Mesenchymal stem cell (in vitro differentiated cells and primary cell): Measurements from ENCODE around the gene TOR1AIP1.

Experiments used
- DNase-seq: peaks from one replicate; pipeline ENCODE4 v3.0.0-alpha.2; 2013
- H2AFZ ChIP-seq: one replicate; pipeline ENCODE4 v1.6.1; 2013; ENCODE audit warnings: low read depth, mild to moderate bottlenecking, control low read depth, inconsistent platforms, low read length, moderate library complexity
- H2AK5ac ChIP-seq: 2 replicates; pipeline ENCODE4 v1.6.1; 2013; ENCODE audit warnings: low read length, moderate library complexity, mild to moderate bottlenecking, inconsistent platforms; ENCODE audit not compliant: severe bottlenecking
- H2BK120ac ChIP-seq: one replicate; pipeline ENCODE4 v1.6.1; 2013; ENCODE audit warnings: low read depth, mild to moderate bottlenecking, inconsistent platforms, low read length, moderate library complexity
- H2BK12ac ChIP-seq, 2 experiments: one replicate each; pipeline ENCODE4 v1.6.1; 2013; ENCODE audit warnings: inconsistent platforms in 2 of 2, low read length in 2 of 2, mild to moderate bottlenecking in 2 of 2, moderate library complexity in 2 of 2, control low read depth in 1 of 2
- H2BK15ac ChIP-seq: one replicate; pipeline ENCODE4 v1.6.1; 2013; ENCODE audit warnings: mild to moderate bottlenecking, low read depth, inconsistent platforms; ENCODE audit not compliant: poor library complexity, severe bottlenecking
- H2BK5ac ChIP-seq: 2 replicates; pipeline ENCODE4 v1.6.1; 2013; ENCODE audit warnings: low read depth, mild to moderate bottlenecking, low read length, control low read depth, inconsistent platforms; ENCODE audit not compliant: poor library complexity, severe bottlenecking
- H3K14ac ChIP-seq, 2 experiments: one replicate each; pipeline ENCODE4 v1.6.1; 2013; ENCODE audit warnings: inconsistent platforms in 2 of 2, low read length in 2 of 2, control low read depth in 1 of 2, mild to moderate bottlenecking in 1 of 2, moderate library complexity in 1 of 2
- H3K18ac ChIP-seq, 2 experiments: one replicate each; pipeline ENCODE4 v1.6.1; 2013; ENCODE audit warnings: inconsistent platforms in 2 of 2, low read length in 2 of 2, control low read depth in 1 of 2, low read depth in 1 of 2, mild to moderate bottlenecking in 1 of 2
- H3K23ac ChIP-seq, 2 experiments: one replicate each; pipeline ENCODE4 v1.6.1; 2013; ENCODE audit warnings: inconsistent platforms in 2 of 2, low read length in 2 of 2, mild to moderate bottlenecking in 2 of 2, moderate library complexity in 2 of 2, control low read depth in 1 of 2
- H3K27ac ChIP-seq: 2 replicates; pipeline ENCODE4 v1.5.1; 2013; ENCODE audit warnings: mild to moderate bottlenecking, moderate library complexity, low read length, control low read depth, inconsistent platforms; ENCODE audit not compliant: poor library complexity, severe bottlenecking
- H3K27me3 ChIP-seq, 2 experiments: 2 replicates each; pipeline versions ENCODE4 v1.6.1 to v1.7.0; 2013; ENCODE audit warnings: low read length in 2 of 2, mild to moderate bottlenecking in 2 of 2, moderate library complexity in 2 of 2, control low read depth in 1 of 2, inconsistent platforms in 1 of 2; ENCODE audit not compliant: control insufficient read depth in 1 of 2, insufficient read depth in 1 of 2
- H3K36me3 ChIP-seq, 2 experiments: 2 replicates each; pipeline versions ENCODE4 v1.6.1 to v1.7.0; 2013; ENCODE audit warnings: low read length in 2 of 2, control low read depth in 1 of 2, inconsistent platforms in 1 of 2, low read depth in 1 of 2, mild to moderate bottlenecking in 1 of 2; ENCODE audit not compliant: insufficient read depth in 2 of 2, control insufficient read depth in 1 of 2
- H3K4ac ChIP-seq, 2 experiments: one replicate each; pipeline ENCODE4 v1.6.1; 2013; ENCODE audit warnings: inconsistent platforms in 2 of 2, low read length in 2 of 2, mild to moderate bottlenecking in 2 of 2, moderate library complexity in 2 of 2, control low read depth in 1 of 2, low read depth in 1 of 2
- H3K4me1 ChIP-seq: 2 replicates; pipeline ENCODE4 v1.6.1; 2013; ENCODE audit warnings: low read depth, low read length, control low read depth; ENCODE audit not compliant: control insufficient read depth, insufficient read depth
- H3K4me2 ChIP-seq: 2 replicates; pipeline ENCODE4 v1.6.1; 2013; ENCODE audit warnings: low read length, mild to moderate bottlenecking, inconsistent platforms; ENCODE audit not compliant: poor library complexity, severe bottlenecking
- H3K4me3 ChIP-seq, 2 experiments: 2 replicates each; pipeline versions ENCODE4 v1.5.1 to v1.7.0; 2013; ENCODE audit warnings: low read length in 2 of 2, mild to moderate bottlenecking in 2 of 2, control low read depth in 1 of 2, low read depth in 1 of 2; ENCODE audit not compliant: insufficient read depth in 1 of 2
- H3K79me1 ChIP-seq: replicated peaks from 2 replicates; pipeline ENCODE4 v1.6.1; 2013; ENCODE audit warnings: mild to moderate bottlenecking, control low read depth, low read length, inconsistent platforms; ENCODE audit not compliant: poor library complexity, severe bottlenecking
- H3K9ac ChIP-seq: 2 replicates; pipeline ENCODE4 v1.7.0; 2013; ENCODE audit warnings: mild to moderate bottlenecking, low read length, moderate library complexity
- H3K9me3 ChIP-seq: 2 replicates; pipeline ENCODE4 v1.7.0; 2013; ENCODE audit warnings: mild to moderate bottlenecking, low read length; ENCODE audit not compliant: control insufficient read depth
- H4K8ac ChIP-seq: one replicate; pipeline ENCODE4 v1.6.1; 2013; ENCODE audit warnings: inconsistent platforms, mild to moderate bottlenecking, low read length, moderate library complexity
- H4K91ac ChIP-seq: one replicate; pipeline ENCODE4 v1.6.1; 2013; ENCODE audit warnings: mild to moderate bottlenecking, low read length, inconsistent platforms
- WGBS: methylation state at CpG from one replicate; pipeline ENCODE4 v1.1.7; 2013; ENCODE audit warnings: mixed read lengths; 5-methylcytosine and 5-hydroxymethylcytosine counted together

The TOR1AIP1 gene

DNA sequence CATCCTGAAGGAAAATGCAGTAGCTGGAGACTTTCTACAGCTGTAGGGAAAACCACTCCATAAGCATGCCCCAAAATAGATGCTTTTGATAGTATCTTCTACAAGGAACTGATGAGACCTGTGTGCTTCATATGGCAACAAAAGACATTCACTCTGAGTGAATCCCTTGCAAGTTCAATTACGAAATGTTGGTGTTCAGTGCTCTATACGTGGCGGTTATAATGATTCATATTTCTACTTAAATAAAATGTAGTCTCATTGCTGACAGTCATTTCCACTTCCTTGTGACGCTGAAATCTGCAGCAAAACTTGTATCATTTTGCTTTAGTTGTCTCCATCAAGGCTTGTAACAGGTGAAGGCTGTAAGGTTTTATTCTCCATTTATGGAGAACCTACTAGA lies 25.1 kb upstream of the TOR1AIP1 start:
- WGBS = 100% methylated on average over 3 of the region's 4 CpGs

DNA sequence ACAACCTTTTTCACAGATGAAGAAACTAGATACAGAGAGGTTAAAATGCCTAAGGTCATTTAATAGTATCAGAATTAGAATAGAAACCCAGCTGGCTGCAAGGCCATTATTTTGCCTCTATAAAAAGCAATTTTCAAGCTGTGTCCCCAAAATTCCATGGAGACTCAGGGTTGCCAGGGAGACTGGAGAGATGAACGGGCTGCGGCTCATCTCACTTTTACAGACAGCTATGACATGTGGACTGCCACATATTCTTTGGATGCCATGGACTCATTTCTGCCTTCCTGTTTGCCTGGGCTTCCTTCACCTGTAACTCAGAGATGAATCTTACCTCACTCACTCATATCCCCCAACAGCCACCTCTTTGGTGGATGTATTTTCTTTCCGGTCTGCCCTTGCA lies 21.4 kb upstream of the TOR1AIP1 start:
- no peak overlapping the region for H3K4ac ChIP-seq
- H3K14ac ChIP-seq = no peak overlapping the region

More for the DNA sequence above, 25.1 kb upstream of the TOR1AIP1 start:
- no peak overlapping the region for H3K9ac ChIP-seq
- peaks cover 13 to 91% of the 10 kb centered on the region in 2 experiments for H3K36me3 ChIP-seq
- H3K79me1 ChIP-seq = peaks cover 22% of the 10 kb centered on the region
- no peaks in the 10 kb centered on the region for H3K9me3 ChIP-seq
- no peak overlapping the region for H3K23ac ChIP-seq
- no peak overlapping the region for H2BK120ac ChIP-seq
- no peak overlapping the region for H4K8ac ChIP-seq
- H2BK15ac ChIP-seq = no peak overlapping the region
- H2BK12ac ChIP-seq = no peak overlapping the region
- H2BK5ac ChIP-seq = no peak overlapping the region
- no peak overlapping the region for H3K18ac ChIP-seq
- no peak overlapping the region for H2AK5ac ChIP-seq
- H3K14ac ChIP-seq = no peak overlapping the region
- no peak overlapping the region for H3K4ac ChIP-seq
- H3K27ac ChIP-seq = no peak overlapping the region
- no peak overlapping the region for H3K4me3 ChIP-seq
- no peak for DNase-seq
- no peaks in the 10 kb centered on the region for H3K27me3 ChIP-seq
- no peak overlapping the region for H3K4me2 ChIP-seq
- no peaks in the 10 kb centered on the region for H3K4me1 ChIP-seq
- no peak overlapping the region for H2AFZ ChIP-seq
- no peak overlapping the region for H4K91ac ChIP-seq

DNA sequence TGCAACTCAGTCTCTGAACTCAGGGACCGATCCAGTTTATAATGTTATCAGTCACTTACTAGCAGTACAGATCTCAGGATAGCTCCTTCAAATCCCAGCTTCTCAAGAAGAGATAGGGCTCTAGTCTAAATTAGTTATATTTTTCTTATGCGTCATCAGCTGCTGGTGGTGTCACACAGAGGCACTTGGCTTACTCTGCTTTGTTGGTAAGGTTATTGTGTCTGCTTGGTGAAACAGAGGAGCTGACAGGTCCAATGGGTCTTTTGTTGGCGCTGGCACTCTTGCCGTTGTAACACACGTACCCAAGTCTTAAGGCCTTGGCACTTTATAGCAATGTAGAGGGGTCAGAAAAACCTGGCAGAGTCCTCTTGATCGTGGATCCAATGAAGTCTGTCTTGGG lies 16.7 kb upstream of the TOR1AIP1 start:
- no peak overlapping the region for H3K18ac ChIP-seq
- no peak overlapping the region for H2BK15ac ChIP-seq
- H3K36me3 ChIP-seq = peaks cover 17 to 85% of the 10 kb centered on the region in 2 experiments
- no peak overlapping the region for H3K9ac ChIP-seq
- no peak overlapping the region for H3K4ac ChIP-seq
- H3K79me1 ChIP-seq = peaks cover 19% of the 10 kb centered on the region
- H2BK12ac ChIP-seq = no peak overlapping the region
- no peak for DNase-seq
- no peak overlapping the region for H2BK120ac ChIP-seq
- H3K27me3 ChIP-seq = no peaks in the 10 kb centered on the region
- H3K9me3 ChIP-seq = no peaks in the 10 kb centered on the region
- no peak overlapping the region for H2AFZ ChIP-seq
- H3K23ac ChIP-seq = no peak overlapping the region
- H2AK5ac ChIP-seq = no peak overlapping the region
- no peaks in the 10 kb centered on the region for H3K4me1 ChIP-seq
- no peak overlapping the region for H3K4me2 ChIP-seq
- no peak overlapping the region for H4K91ac ChIP-seq
- H3K4me3 ChIP-seq = no peak overlapping the region
- H4K8ac ChIP-seq = no peak overlapping the region
- no peak overlapping the region for H2BK5ac ChIP-seq
- no peak overlapping the region for H3K14ac ChIP-seq
- 97% methylated on average over 6 of the region's 6 CpGs for WGBS
- no peak overlapping the region for H3K27ac ChIP-seq

More for the DNA sequence above, 21.4 kb upstream of the TOR1AIP1 start:
- Histone ChIP-seq H2BK120ac (no peak overlapping the region), H3K4me1 (no peaks in the 10 kb centered on the region), H4K8ac (no peak overlapping the region), H3K79me1 (peaks cover 31% of the 10 kb centered on the region), H2BK12ac (no peak overlapping the region), H3K9ac (no peak overlapping the region), H3K9me3 (no peaks in the 10 kb centered on the region), H3K23ac (no peak overlapping the region), H3K36me3 (peaks cover 22 to 90% of the 10 kb centered on the region in 2 experiments), H3K4me2 (no peak overlapping the region), H2AFZ (no peak overlapping the region), H2AK5ac (no peak overlapping the region), H2BK5ac (no peak overlapping the region), H3K27me3 (no peaks in the 10 kb centered on the region), H3K18ac (no peak overlapping the region), H4K91ac (no peak overlapping the region), H3K27ac (no peak overlapping the region), H3K4me3 (no peak overlapping the region), H2BK15ac (no peak overlapping the region)
- DNase-seq = no peak
- WGBS = 100% methylated on average over 3 of the region's 3 CpGs

DNA sequence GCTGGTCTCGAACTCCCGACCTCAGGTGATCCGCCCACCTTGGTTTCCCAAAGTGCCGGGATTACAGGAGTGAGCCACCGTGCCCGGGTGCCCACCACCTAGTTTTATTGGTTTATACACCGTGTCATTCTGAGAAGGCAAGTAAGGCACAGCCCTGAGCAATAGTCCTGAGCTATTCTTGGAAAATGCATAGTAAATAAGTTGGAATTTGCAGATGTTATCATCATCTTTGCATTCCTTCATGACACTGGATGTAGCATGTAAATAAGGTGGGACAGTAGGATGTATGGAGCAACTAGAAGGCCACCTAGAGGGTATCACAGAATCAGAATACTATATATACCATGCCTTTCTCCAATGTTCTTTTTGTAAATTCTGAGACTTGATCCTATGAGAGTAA lies 15.5 kb upstream of the TOR1AIP1 start:
- peaks cover 17 to 74% of the 10 kb centered on the region in 2 experiments for H3K36me3 ChIP-seq
- no peak overlapping the region for H4K91ac ChIP-seq
- H3K4me1 ChIP-seq = no peaks in the 10 kb centered on the region
- H3K4me2 ChIP-seq = no peak overlapping the region
- H2BK120ac ChIP-seq = no peak overlapping the region
- no peak overlapping the region for H3K14ac ChIP-seq
- no peak overlapping the region for H3K18ac ChIP-seq
- H2AK5ac ChIP-seq = no peak overlapping the region
- peaks cover 16% of the 10 kb centered on the region for H3K79me1 ChIP-seq
- DNase-seq = no peak
- no peak overlapping the region for H2BK5ac ChIP-seq
- no peak overlapping the region for H3K4ac ChIP-seq
- H2AFZ ChIP-seq = no peak overlapping the region
- no peak overlapping the region for H4K8ac ChIP-seq
- H3K4me3 ChIP-seq = no peak overlapping the region
- H3K9ac ChIP-seq = no peak overlapping the region
- WGBS = 98% methylated on average over 7 of the region's 7 CpGs
- H2BK12ac ChIP-seq = no peak overlapping the region
- no peak overlapping the region for H2BK15ac ChIP-seq
- H3K23ac ChIP-seq = no peak overlapping the region
- no peaks in the 10 kb centered on the region for H3K9me3 ChIP-seq
- no peak overlapping the region for H3K27ac ChIP-seq
- no peaks in the 10 kb centered on the region for H3K27me3 ChIP-seq
